Measurements from ENCODE around the gene CHD1. TPM values are rescaled to one million over a fixed set of nuclear protein-coding genes. Genes with fewer than 3 reads are reported as not detected.

Gene CHD1
- total RNA-seq, 2 donors from 2014 or later: 29.7 to 40.0 TPM

GRCh38 chr5:98975223-98975622 lies 46.4 kb upstream of the CHD1 start:
- 90 to 96% methylated on average over 2 of the region's 2 CpGs for WGBS, 2 donors
- intact Hi-C loops (cut with DNase I): no loop called here
- ATAC-seq (no peak), DNase-seq (no peak)
- no peak overlapping the region for H3K4me3 ChIP-seq
- H3K9me3 ChIP-seq: no peaks in the 10 kb centered on the region
- no peaks in the 10 kb centered on the region for H3K36me3 ChIP-seq (replicated peaks in 1 of 2; ENCODE audit: insufficient read depth in 1 of 2, low read depth in 2 of 2)
- TF ChIP-seq POLR2A (IDR thresholded peaks at IDR 0.05) (no peak), CTCF (IDR thresholded peaks at IDR 0.05) (no peak)
- no peak overlapping the region for H3K27ac ChIP-seq
- no peaks in the 10 kb centered on the region for H3K27me3 ChIP-seq
- H3K4me1 ChIP-seq: peaks cover 10% of the 10 kb centered on the region

GRCh38 chr5:98969400-98969799 lies 40.6 kb upstream of the CHD1 start:
- WGBS, 2 donors: 78 to 83% methylated on average over 4 of the region's 4 CpGs
- no peak for DNase-seq
- Histone ChIP-seq H3K36me3 (replicated peaks in 1 of 2; ENCODE audit: insufficient read depth in 1 of 2, low read depth in 2 of 2) (no peaks in the 10 kb centered on the region), H3K27ac (no peak overlapping the region), H3K27me3 (no peaks in the 10 kb centered on the region), H3K4me3 (no peak overlapping the region), H3K9me3 (no peaks in the 10 kb centered on the region), H3K4me1 (no peaks in the 10 kb centered on the region)
- intact Hi-C loops (cut with DNase I): no loop called here
- TF ChIP-seq POLR2A (IDR thresholded peaks at IDR 0.05) (no peak), CTCF (IDR thresholded peaks at IDR 0.05) (peak in 2 of 7 experiments; percentile 6 to 9)
- ATAC-seq: no peak

GRCh38 chr5:98968056-98968564 lies 39.3 kb upstream of the CHD1 start:
- no peak for ATAC-seq
- peaks cover under 1% of the 10 kb centered on the region for H3K4me1 ChIP-seq

GRCh38 chr5:98965226-98965625 lies 36.4 kb upstream of the CHD1 start:
- no peak for ATAC-seq
- DNase-seq: no peak
- peaks cover 11% of the 10 kb centered on the region for H3K4me1 ChIP-seq
- 97 to 98% methylated on average over 4 of the region's 4 CpGs for WGBS, 2 donors
- no peak for TF ChIP-seq POLR2A (IDR thresholded peaks at IDR 0.05)
- TF ChIP-seq CTCF (IDR thresholded peaks at IDR 0.05): no peak
- no peak overlapping the region for H3K27ac ChIP-seq
- no peaks in the 10 kb centered on the region for H3K36me3 ChIP-seq (replicated peaks in 1 of 2; ENCODE audit: insufficient read depth in 1 of 2, low read depth in 2 of 2)
- intact Hi-C loops (cut with DNase I): no loop called here
- no peak overlapping the region for H3K4me3 ChIP-seq
- H3K9me3 ChIP-seq: no peaks in the 10 kb centered on the region
- H3K27me3 ChIP-seq: no peaks in the 10 kb centered on the region

More at GRCh38 chr5:98968056-98968564, 39.3 kb upstream of the CHD1 start:
- no peak for TF ChIP-seq POLR2A (IDR thresholded peaks at IDR 0.05)
- TF ChIP-seq CTCF (IDR thresholded peaks at IDR 0.05): no peak
- Histone ChIP-seq H3K9me3 (no peaks in the 10 kb centered on the region), H3K4me3 (no peak overlapping the region), H3K36me3 (replicated peaks in 1 of 2; ENCODE audit: insufficient read depth in 1 of 2, low read depth in 2 of 2) (no peaks in the 10 kb centered on the region), H3K27ac (no peak overlapping the region), H3K27me3 (no peaks in the 10 kb centered on the region)
- intact Hi-C loops (cut with DNase I): no loop called here
- 76 to 85% methylated on average over 4 of the region's 4 CpGs for WGBS, 2 donors
- no peak for DNase-seq

GRCh38 chr5:98964621-98965020 lies 35.8 kb upstream of the CHD1 start:
- DNase-seq (no peak), ATAC-seq (no peak)
- Histone ChIP-seq H3K4me1 (peaks cover 11% of the 10 kb centered on the region), H3K4me3 (no peak overlapping the region), H3K27me3 (no peaks in the 10 kb centered on the region), H3K27ac (no peak overlapping the region), H3K9me3 (no peaks in the 10 kb centered on the region), H3K36me3 (replicated peaks in 1 of 2; ENCODE audit: insufficient read depth in 1 of 2, low read depth in 2 of 2) (no peaks in the 10 kb centered on the region)
- intact Hi-C loops (cut with DNase I): no loop called here
- no peak for TF ChIP-seq POLR2A (IDR thresholded peaks at IDR 0.05)

All from body of pancreas (tissue), 4 donors.